Keratinocyte (primary cell): ENCODE measurements around the gene TARS3. TPM values are rescaled to one million over a fixed set of nuclear protein-coding genes. Genes with fewer than 3 reads are reported as not detected.

ENCODE experiments used
- DNase-seq: peaks from one replicate; pipeline ENCODE4 v3.0.0-alpha.2; 2011; ENCODE audit warnings: low read depth, missing footprints, low spot score
- FAIRE-seq: peaks from 2 replicates; lab custom pipeline; 2011; peaks lifted over from hg19 to GRCh38; lab: Jason Lieb, UNC
- H2AFZ ChIP-seq: 2 replicates; pipeline ENCODE4 v1.6.0; 2012; ENCODE audit warnings: low read length, control low read depth, inconsistent platforms; ENCODE audit not compliant: control insufficient read depth
- H3K27ac ChIP-seq: 2 replicates; pipeline ENCODE4 v1.5.1; 2011; ENCODE audit warnings: low read length; ENCODE audit not compliant: control insufficient read depth, insufficient read depth
- H3K27me3 ChIP-seq: 3 replicates; pipeline ENCODE4 v1.6.0; 2011; ENCODE audit warnings: low read length; ENCODE audit not compliant: control insufficient read depth, insufficient read depth; ENCODE audit errors: extremely low read depth
- H3K36me3 ChIP-seq, 2 experiments: 2 replicates in 1 of 2; 3 replicates in 1 of 2; pipeline ENCODE4 v1.5.1; 2011; ENCODE audit warnings: low read length in 2 of 2, mild to moderate bottlenecking in 1 of 2; ENCODE audit not compliant: control insufficient read depth in 2 of 2, insufficient read depth in 2 of 2; ENCODE audit errors: extremely low read depth in 1 of 2
- H3K4me1 ChIP-seq: 3 replicates; pipeline ENCODE4 v1.5.1; 2011; ENCODE audit warnings: low read length; ENCODE audit not compliant: control insufficient read depth, insufficient read depth; ENCODE audit errors: extremely low read depth
- H3K4me2 ChIP-seq: 3 replicates; pipeline ENCODE4 v1.6.0; 2011; ENCODE audit warnings: low read depth, low read length; ENCODE audit not compliant: control insufficient read depth, insufficient read depth; ENCODE audit errors: extremely low read depth
- H3K4me3 ChIP-seq, 3 experiments: fragments of 200-600 bp in 1 of 3; sonication (generic) in 1 of 3; 2 replicates in 2 of 3; 3 replicates in 1 of 3; pipeline ENCODE4 v1.5.1; 2011 to 2016; ENCODE audit warnings: low read length in 3 of 3, mild to moderate bottlenecking in 3 of 3, control low read depth in 2 of 3, inconsistent platforms in 1 of 3, low read depth in 1 of 3, mixed read lengths in 1 of 3, mixed run types in 1 of 3, moderate library complexity in 1 of 3; ENCODE audit not compliant: control insufficient read depth in 2 of 3, insufficient read depth in 2 of 3; ENCODE audit errors: extremely low read depth in 1 of 3
- H3K79me2 ChIP-seq: 2 replicates; pipeline ENCODE4 v1.6.0; 2012; ENCODE audit warnings: low read length; ENCODE audit not compliant: control insufficient read depth, insufficient read depth
- H3K9ac ChIP-seq: 3 replicates; pipeline ENCODE4 v1.6.0; 2011; ENCODE audit warnings: low read length; ENCODE audit not compliant: control insufficient read depth, insufficient read depth; ENCODE audit errors: extremely low read depth
- H3K9me1 ChIP-seq: 3 replicates; pipeline ENCODE4 v1.6.0; 2011; ENCODE audit warnings: low read length; ENCODE audit not compliant: control insufficient read depth, insufficient read depth; ENCODE audit errors: extremely low read depth
- H3K9me3 ChIP-seq: 2 replicates; pipeline ENCODE4 v1.5.1; 2012; ENCODE audit warnings: low read depth, low read length; ENCODE audit not compliant: control insufficient read depth
- H4K20me1 ChIP-seq: 3 replicates; pipeline ENCODE4 v1.6.0; 2011; ENCODE audit warnings: low read length; ENCODE audit not compliant: control insufficient read depth, insufficient read depth; ENCODE audit errors: extremely low read depth
- EZH2 ChIP-seq: IDR thresholded peaks from one replicate; pipeline ENCODE4 v1.6.1; 2012; ENCODE audit warnings: inconsistent platforms, mild to moderate bottlenecking, low read length, moderate library complexity
- dilution Hi-C: fragments of 300-500 bp; cut with MboI; formaldehyde crosslinking; loops from one replicate; pipeline ENCODE4 v1.7.0; 2020; ENCODE audit warnings: low sequenced_read_pairs; ENCODE audit not compliant: extremely low pct_ligation_motif_present
- polyA plus RNA-seq, 5 experiments: library from polyadenylated mRNA; depleted of rRNA in 3 of 5; stranded (reverse) in 3 of 5; stranded (forward) in 1 of 5; unstranded in 1 of 5; fragments of >200 nt; gene quantifications; 1 replicate in 1 of 5; 2 replicates in 3 of 5; 3 replicates in 1 of 5; pipeline versions ENCODE4 v1.2.1 to v1.2.3, GENCODE V29; 2011 to 2012; ENCODE audit warnings: missing spikeins in 2 of 5, low read depth in 1 of 5, low replicate concordance in 1 of 5
- TF ChIP-seq, protein P1 (sequence below), 3 experiments: IDR thresholded peaks in 1 of 3; conservative IDR thresholded peaks in 1 of 3; optimal IDR thresholded peaks in 1 of 3; 2 replicates in 2 of 3; 3 replicates in 1 of 3; pipeline versions ENCODE3 to v1.5.1; 2011; ENCODE audit warnings: low read length in 3 of 3, mild to moderate bottlenecking in 3 of 3, moderate library complexity in 2 of 3, control low read depth in 1 of 3, inconsistent platforms in 1 of 3; ENCODE audit not compliant: insufficient read depth in 2 of 3; ENCODE audit errors: extremely low read depth in 1 of 3

TARS3 gene
- polyA plus RNA-seq, 1 donor (not counting 4 experiments of a cell fraction or from before 2014, with no cell fraction given): 3.9 TPM

DNA sequence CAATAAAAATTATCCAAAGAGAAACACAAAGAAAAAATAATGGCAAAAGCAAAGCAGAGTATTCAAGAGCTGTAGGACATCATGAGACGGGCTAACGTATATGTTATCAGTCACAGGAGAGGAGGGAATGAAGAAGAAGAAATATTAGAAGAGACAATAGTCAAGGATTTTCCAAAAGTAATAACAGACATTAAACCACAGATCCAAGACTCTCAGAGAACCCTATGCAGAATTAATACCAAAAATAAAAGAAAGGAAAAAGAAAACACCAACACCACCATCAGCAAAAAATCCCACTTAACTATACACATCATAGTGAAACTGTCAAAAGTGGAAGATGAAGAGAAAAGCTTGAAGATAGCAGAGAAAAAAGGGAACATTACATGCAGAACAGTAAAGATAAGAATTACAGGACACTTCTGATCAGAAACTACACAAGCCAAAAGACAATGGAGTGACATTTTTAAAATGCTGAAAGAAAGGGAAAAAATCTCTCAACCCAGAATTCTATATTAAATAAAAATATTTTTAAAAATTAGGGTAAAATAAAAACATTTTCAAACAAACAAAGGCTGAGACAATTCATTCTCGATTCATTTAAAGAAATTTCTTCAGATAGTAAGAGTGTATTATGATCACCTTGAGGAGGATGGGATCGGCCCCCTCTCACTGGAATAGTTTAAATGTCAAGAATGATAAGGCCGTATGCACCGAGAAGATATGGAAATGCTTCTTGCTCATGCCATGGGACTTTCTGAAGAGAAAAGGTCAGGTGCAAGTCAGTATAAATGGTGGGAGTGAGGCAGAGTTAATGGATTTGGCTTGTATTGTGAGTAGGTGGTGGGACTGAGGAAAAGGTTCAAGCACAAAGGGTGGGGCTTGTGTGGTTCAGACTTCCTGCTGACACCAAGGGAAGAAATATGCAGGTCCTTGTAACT lies 100.6 kb downstream of the TARS3 start:
- FAIRE-seq (no peak), DNase-seq (no peak)
- H3K4me2 ChIP-seq: no peak overlapping the region
- H3K4me1 ChIP-seq: no peaks in the 10 kb centered on the region
- TF ChIP-seq, protein P1, sequence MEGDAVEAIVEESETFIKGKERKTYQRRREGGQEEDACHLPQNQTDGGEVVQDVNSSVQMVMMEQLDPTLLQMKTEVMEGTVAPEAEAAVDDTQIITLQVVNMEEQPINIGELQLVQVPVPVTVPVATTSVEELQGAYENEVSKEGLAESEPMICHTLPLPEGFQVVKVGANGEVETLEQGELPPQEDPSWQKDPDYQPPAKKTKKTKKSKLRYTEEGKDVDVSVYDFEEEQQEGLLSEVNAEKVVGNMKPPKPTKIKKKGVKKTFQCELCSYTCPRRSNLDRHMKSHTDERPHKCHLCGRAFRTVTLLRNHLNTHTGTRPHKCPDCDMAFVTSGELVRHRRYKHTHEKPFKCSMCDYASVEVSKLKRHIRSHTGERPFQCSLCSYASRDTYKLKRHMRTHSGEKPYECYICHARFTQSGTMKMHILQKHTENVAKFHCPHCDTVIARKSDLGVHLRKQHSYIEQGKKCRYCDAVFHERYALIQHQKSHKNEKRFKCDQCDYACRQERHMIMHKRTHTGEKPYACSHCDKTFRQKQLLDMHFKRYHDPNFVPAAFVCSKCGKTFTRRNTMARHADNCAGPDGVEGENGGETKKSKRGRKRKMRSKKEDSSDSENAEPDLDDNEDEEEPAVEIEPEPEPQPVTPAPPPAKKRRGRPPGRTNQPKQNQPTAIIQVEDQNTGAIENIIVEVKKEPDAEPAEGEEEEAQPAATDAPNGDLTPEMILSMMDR (optimal IDR thresholded peaks at IDR 0.05 in 1 of 3, IDR thresholded peaks at IDR 0.05 in 1 of 3, conservative IDR thresholded peaks at IDR 0.05 in 1 of 3; ENCODE audit: extremely low read depth in 1 of 3, insufficient read depth in 2 of 3, low read length in 3 of 3): no peak
- TF ChIP-seq EZH2: no peak
- H3K9me1 ChIP-seq: no peaks in the 10 kb centered on the region
- no peaks in the 10 kb centered on the region for H3K9me3 ChIP-seq
- H3K9ac ChIP-seq: no peak overlapping the region
- no peak overlapping the region for H3K4me3 ChIP-seq
- no peaks in the 10 kb centered on the region for H3K79me2 ChIP-seq
- no peaks in the 10 kb centered on the region for H4K20me1 ChIP-seq
- H3K36me3 ChIP-seq: no peaks in the 10 kb centered on the region
- dilution Hi-C loops: no loop called here
- H2AFZ ChIP-seq: no peak overlapping the region
- no peak overlapping the region for H3K27ac ChIP-seq
- no peaks in the 10 kb centered on the region for H3K27me3 ChIP-seq

- FAIRE-seq (no peak), DNase-seq (no peak)
- H3K9ac ChIP-seq: no peak overlapping the region
- dilution Hi-C loops: no loop called here
- H3K4me1 ChIP-seq: no peaks in the 10 kb centered on the region
- H3K79me2 ChIP-seq: no peaks in the 10 kb centered on the region
- H3K4me3 ChIP-seq: no peak overlapping the region
- no peaks in the 10 kb centered on the region for H3K36me3 ChIP-seq
- TF ChIP-seq, protein P1 (optimal IDR thresholded peaks at IDR 0.05 in 1 of 3, IDR thresholded peaks at IDR 0.05 in 1 of 3, conservative IDR thresholded peaks at IDR 0.05 in 1 of 3; ENCODE audit: extremely low read depth in 1 of 3, insufficient read depth in 2 of 3, low read length in 3 of 3): no peak
- TF ChIP-seq EZH2: no peak
- H4K20me1 ChIP-seq: no peaks in the 10 kb centered on the region
- no peak overlapping the region for H3K27ac ChIP-seq
- H3K9me1 ChIP-seq: no peaks in the 10 kb centered on the region
- H3K27me3 ChIP-seq: no peaks in the 10 kb centered on the region
- H2AFZ ChIP-seq: no peak overlapping the region
- H3K9me3 ChIP-seq: no peaks in the 10 kb centered on the region
- H3K4me2 ChIP-seq: no peak overlapping the region
Measured at GRCh38 chr15:101621961-101622360, 102.3 kb downstream of the TARS3 start.
